GM12875 (cell line): ENCODE data around the gene NSG2.

ENCODE experiments used
- H3K4me3 ChIP-seq: one replicate; pipeline ENCODE4 v1.5.1; 2011; ENCODE audit warnings: low read depth, low read length, control low read depth
- CTCF ChIP-seq: IDR thresholded peaks from 2 replicates; pipeline ENCODE4 v1.5.1; 2011; ENCODE audit warnings: low read depth, mild to moderate bottlenecking, control low read depth, inconsistent platforms, low read length, moderate library complexity, borderline replicate concordance; ENCODE audit not compliant: insufficient read depth

The NSG2 gene

GRCh38 chr5:174045470-174046025 is at the start of gene NSG2:
TSS of gene NSG2 (plus strand) at chr5:174045706. CDS start at chr5:174046756, 1,050 bp downstream.
- no peak within 1 kb of the TSS for H3K4me3 ChIP-seq
- peak; percentile 68 for TF ChIP-seq CTCF

- no peak for TF ChIP-seq CTCF
- H3K4me3 ChIP-seq, result no peak overlapping the region
Measured at GRCh38 chr5:173997331-173997730, 48.2 kb upstream of the NSG2 start.

- H3K4me3 ChIP-seq, result no peak overlapping the region
- TF ChIP-seq CTCF, result no peak
Measured at GRCh38 chr5:173998531-173998930, 47.0 kb upstream of the NSG2 start.

GRCh38 chr5:174000076-174000475 is 45.4 kb upstream of the NSG2 start:
- no peak overlapping the region for H3K4me3 ChIP-seq
- TF ChIP-seq CTCF, result no peak

GRCh38 chr5:174003795-174004194 is 41.7 kb upstream of the NSG2 start:
- no peak overlapping the region for H3K4me3 ChIP-seq
- no peak for TF ChIP-seq CTCF

GRCh38 chr5:174008922-174009321 is 36.6 kb upstream of the NSG2 start:
- no peak for TF ChIP-seq CTCF
- no peak overlapping the region for H3K4me3 ChIP-seq

- TF ChIP-seq CTCF, result no peak
- H3K4me3 ChIP-seq, result no peak overlapping the region
Measured at GRCh38 chr5:174010365-174010764, 35.1 kb upstream of the NSG2 start.
